Loucy (cell line): ENCODE data around the gene COL25A1.

ENCODE experiments used
- H2AFZ ChIP-seq: fragments of 200-600 bp; sonication (generic); 2 replicates; pipeline ENCODE4 v1.6.0; 2016; ENCODE audit warnings: antibody characterized with exemption, mild to moderate bottlenecking, low read length, moderate library complexity
- H3F3A ChIP-seq: fragments of 200-600 bp; 2 replicates; pipeline ENCODE4 v1.6.0; 2016; ENCODE audit warnings: antibody characterized with exemption, low read depth, mild to moderate bottlenecking
- H3K27me3 ChIP-seq: fragments of 200-600 bp; sonication (generic); 2 replicates; pipeline ENCODE4 v1.6.1; 2014; ENCODE audit warnings: low read length, mild to moderate bottlenecking; ENCODE audit not compliant: insufficient read depth, poor library complexity, severe bottlenecking
- H3K36me3 ChIP-seq: fragments of 200-600 bp; sonication (generic); 2 replicates; pipeline ENCODE4 v1.6.1; 2016; ENCODE audit warnings: low read length; ENCODE audit not compliant: insufficient read depth
- H3K4me1 ChIP-seq: fragments of 200-600 bp; sonication (generic); 2 replicates; pipeline ENCODE4 v1.5.1; 2014; ENCODE audit warnings: low read length, mild to moderate bottlenecking; ENCODE audit not compliant: insufficient read depth, poor library complexity, severe bottlenecking
- H3K4me2 ChIP-seq: fragments of 200-600 bp; sonication (generic); 2 replicates; pipeline ENCODE4 v1.6.0; 2014; ENCODE audit warnings: antibody characterized with exemption, low read length, low read depth, mild to moderate bottlenecking; ENCODE audit not compliant: poor library complexity, severe bottlenecking
- H3K4me3 ChIP-seq: fragments of 200-600 bp; sonication (generic); 2 replicates; pipeline ENCODE4 v1.5.1; 2014; ENCODE audit warnings: low read length, mild to moderate bottlenecking, mixed read lengths; ENCODE audit not compliant: poor library complexity, severe bottlenecking
- H3K79me2 ChIP-seq: fragments of 200-600 bp; sonication (generic); 2 replicates; pipeline ENCODE4 v1.6.1; 2014; ENCODE audit warnings: low read length; ENCODE audit not compliant: insufficient read depth
- H3K9ac ChIP-seq: fragments of 200-600 bp; sonication (generic); 2 replicates; pipeline ENCODE4 v1.6.0; 2014; ENCODE audit warnings: mild to moderate bottlenecking, low read depth, low read length, moderate library complexity; ENCODE audit not compliant: poor library complexity, severe bottlenecking
- H3K9me2 ChIP-seq: fragments of 200-600 bp; sonication (generic); replicated peaks from 2 replicates; pipeline ENCODE4 v1.6.1; 2016; ENCODE audit warnings: low read depth, low read length, mixed read lengths
- H3K9me3 ChIP-seq: fragments of 200-600 bp; sonication (generic); 2 replicates; pipeline ENCODE4 v1.6.1; 2014; ENCODE audit warnings: mild to moderate bottlenecking, antibody characterized with exemption, low read length, low read depth; ENCODE audit not compliant: insufficient read depth
- H4K20me1 ChIP-seq: fragments of 200-600 bp; sonication (generic); 2 replicates; pipeline ENCODE4 v1.6.0; 2014; ENCODE audit warnings: antibody characterized with exemption, low read length, mild to moderate bottlenecking; ENCODE audit not compliant: insufficient read depth, poor library complexity, severe bottlenecking
- EZH2phosphoT487 ChIP-seq: fragments of 200-600 bp; IDR thresholded peaks from 2 replicates; pipeline ENCODE4 v1.6.1; 2018; ENCODE audit warnings: antibody characterized with exemption, mild to moderate bottlenecking, moderate library complexity, borderline replicate concordance
- TF ChIP-seq, protein P1 (sequence below): fragments of 200-600 bp; sonication (generic); conservative IDR thresholded peaks from 2 replicates; pipeline ENCODE4 v1.5.1; 2014; ENCODE audit warnings: mild to moderate bottlenecking, antibody characterized with exemption, low read length

The COL25A1 gene

DNA sequence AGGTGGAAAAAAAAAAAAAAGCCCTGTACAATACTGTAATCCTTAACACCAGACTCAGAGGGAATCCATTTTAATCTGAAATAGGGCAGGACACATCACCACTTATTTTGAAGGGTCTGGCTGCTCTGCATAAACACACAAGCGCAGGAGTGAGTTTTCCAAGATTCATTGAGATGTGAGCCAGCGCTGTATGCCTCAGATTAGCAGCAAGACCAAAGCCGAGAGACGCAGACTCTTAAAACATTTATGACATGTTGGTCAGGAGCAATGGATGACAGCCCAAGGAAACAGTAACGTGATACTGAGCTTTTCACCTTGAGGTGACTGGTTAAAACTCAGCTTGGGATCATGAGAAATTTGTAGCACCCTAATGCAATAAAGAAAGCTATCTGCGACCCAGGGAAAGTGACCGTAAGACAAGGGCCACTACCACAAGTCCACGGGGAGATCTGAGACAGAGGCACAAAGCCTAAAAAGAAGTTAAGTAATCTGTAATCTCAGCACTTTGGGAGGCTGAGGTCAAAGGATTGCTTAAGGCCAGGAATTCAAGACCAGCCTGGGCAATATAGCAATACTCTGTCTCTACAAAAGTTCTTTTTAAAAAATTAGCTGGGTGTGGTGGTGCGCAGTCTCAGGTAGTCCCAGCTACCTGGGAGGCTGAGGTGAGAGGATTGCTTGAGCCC lies 210.6 kb downstream of the COL25A1 start:
- Histone ChIP-seq H3K79me2 (no peaks in the 10 kb centered on the region), H3K36me3 (no peaks in the 10 kb centered on the region), H3K4me2 (peak overlapping the region; percentile 0), H3K27me3 (no peaks in the 10 kb centered on the region), H4K20me1 (no peaks in the 10 kb centered on the region), H3K4me3 (no peak overlapping the region), H3K9me3 (no peaks in the 10 kb centered on the region), H2AFZ (no peak overlapping the region), H3K9ac (no peak overlapping the region), H3K4me1 (peaks cover 27% of the 10 kb centered on the region), H3F3A (no peaks in the 10 kb centered on the region), H3K9me2 (no peaks in the 10 kb centered on the region)
- TF ChIP-seq, protein P1, sequence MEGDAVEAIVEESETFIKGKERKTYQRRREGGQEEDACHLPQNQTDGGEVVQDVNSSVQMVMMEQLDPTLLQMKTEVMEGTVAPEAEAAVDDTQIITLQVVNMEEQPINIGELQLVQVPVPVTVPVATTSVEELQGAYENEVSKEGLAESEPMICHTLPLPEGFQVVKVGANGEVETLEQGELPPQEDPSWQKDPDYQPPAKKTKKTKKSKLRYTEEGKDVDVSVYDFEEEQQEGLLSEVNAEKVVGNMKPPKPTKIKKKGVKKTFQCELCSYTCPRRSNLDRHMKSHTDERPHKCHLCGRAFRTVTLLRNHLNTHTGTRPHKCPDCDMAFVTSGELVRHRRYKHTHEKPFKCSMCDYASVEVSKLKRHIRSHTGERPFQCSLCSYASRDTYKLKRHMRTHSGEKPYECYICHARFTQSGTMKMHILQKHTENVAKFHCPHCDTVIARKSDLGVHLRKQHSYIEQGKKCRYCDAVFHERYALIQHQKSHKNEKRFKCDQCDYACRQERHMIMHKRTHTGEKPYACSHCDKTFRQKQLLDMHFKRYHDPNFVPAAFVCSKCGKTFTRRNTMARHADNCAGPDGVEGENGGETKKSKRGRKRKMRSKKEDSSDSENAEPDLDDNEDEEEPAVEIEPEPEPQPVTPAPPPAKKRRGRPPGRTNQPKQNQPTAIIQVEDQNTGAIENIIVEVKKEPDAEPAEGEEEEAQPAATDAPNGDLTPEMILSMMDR, result no peak
- no peak for TF ChIP-seq EZH2phosphoT487

DNA sequence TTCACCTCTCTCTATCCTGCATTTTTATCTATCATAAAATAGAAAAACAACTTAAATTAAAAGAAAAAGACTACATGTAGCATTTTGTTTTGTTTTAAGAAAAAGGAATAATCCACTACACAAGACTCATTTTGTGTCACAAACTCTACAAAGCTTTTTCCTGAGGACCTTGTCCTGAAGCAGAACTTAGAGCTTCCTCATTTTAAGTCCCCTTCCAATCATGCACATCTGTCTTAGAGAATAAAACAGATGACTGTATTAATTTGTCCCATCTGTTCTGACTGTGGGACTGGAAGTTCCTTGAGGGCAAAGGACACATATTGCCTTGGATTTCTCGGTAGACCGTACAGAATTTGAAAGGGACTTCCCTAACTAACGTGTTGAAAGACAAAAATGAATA lies 218.5 kb downstream of the COL25A1 start:
- TF ChIP-seq, protein P1, result no peak
- no peak for TF ChIP-seq EZH2phosphoT487
- H3K4me2 ChIP-seq, result no peak overlapping the region
- H3K9me2 ChIP-seq, result no peaks in the 10 kb centered on the region
- peaks cover 3% of the 10 kb centered on the region for H3K4me1 ChIP-seq
- H3K36me3 ChIP-seq, result no peaks in the 10 kb centered on the region
- no peak overlapping the region for H2AFZ ChIP-seq
- no peaks in the 10 kb centered on the region for H3K9me3 ChIP-seq
- no peak overlapping the region for H3K9ac ChIP-seq
- no peaks in the 10 kb centered on the region for H3K27me3 ChIP-seq
- no peaks in the 10 kb centered on the region for H3K79me2 ChIP-seq
- H4K20me1 ChIP-seq, result no peaks in the 10 kb centered on the region
- H3F3A ChIP-seq, result no peaks in the 10 kb centered on the region
- no peak overlapping the region for H3K4me3 ChIP-seq

DNA sequence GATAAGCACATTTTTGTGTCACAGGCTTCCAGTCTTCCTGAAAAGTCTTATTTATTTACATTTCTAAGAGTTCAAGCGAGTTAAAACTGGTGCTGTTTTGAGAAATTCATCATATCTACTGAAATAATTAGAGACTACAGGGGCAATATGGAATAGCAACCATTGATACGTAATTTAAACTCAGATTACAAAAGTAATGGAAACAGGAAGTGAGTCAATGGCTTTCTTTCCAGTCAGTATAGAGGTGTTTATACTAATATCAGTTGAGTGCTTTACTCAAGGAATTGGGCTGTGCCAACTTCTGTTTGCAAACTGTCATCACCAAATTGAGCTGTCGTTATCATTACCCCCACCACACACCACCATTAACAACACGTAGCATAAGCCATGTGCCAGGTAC lies 222.7 kb downstream of the COL25A1 start:
- no peak overlapping the region for H3K4me3 ChIP-seq
- no peaks in the 10 kb centered on the region for H4K20me1 ChIP-seq
- no peak overlapping the region for H3K4me2 ChIP-seq
- TF ChIP-seq, protein P1, result no peak
- no peak for TF ChIP-seq EZH2phosphoT487
- no peaks in the 10 kb centered on the region for H3K36me3 ChIP-seq
- H3K27me3 ChIP-seq, result no peaks in the 10 kb centered on the region
- H3K9me2 ChIP-seq, result no peaks in the 10 kb centered on the region
- no peaks in the 10 kb centered on the region for H3K9me3 ChIP-seq
- H3K9ac ChIP-seq, result no peak overlapping the region
- H3K4me1 ChIP-seq, result peaks cover 22% of the 10 kb centered on the region
- no peak overlapping the region for H2AFZ ChIP-seq
- no peaks in the 10 kb centered on the region for H3F3A ChIP-seq
- no peaks in the 10 kb centered on the region for H3K79me2 ChIP-seq
